ENCODE data around the gene FDCSP. TPM values are rescaled to one million over a fixed set of nuclear protein-coding genes. Genes with fewer than 3 reads are reported as not detected.

FDCSP gene
- total and polyA plus RNA-seq, 9 donors: 18.3 TPM; not detected in 8

GRCh38 chr4:70280567-70280966, 54.6 kb downstream of the FDCSP start:
- no peak for TF ChIP-seq CTCF (IDR thresholded peaks at IDR 0.05)
- TF ChIP-seq EP300 (IDR thresholded peaks at IDR 0.05): no peak
- TF ChIP-seq POLR2A (IDR thresholded peaks at IDR 0.05): no peak
- Histone ChIP-seq H3K36me3 (no peaks in the 10 kb centered on the region), H3K9me3 (no peaks in the 10 kb centered on the region), H3K4me1 (ENCODE audit: insufficient read depth) (no peaks in the 10 kb centered on the region), H3K27me3 (no peaks in the 10 kb centered on the region), H3K4me3 (no peak overlapping the region), H3K27ac (no peak overlapping the region)
- WGBS, 3 donors: 42 to 70% (median 56%) methylated on average over 1 of the region's 1 CpG
- DNase-seq: no peak
- intact Hi-C loops (cut with DNase I): loop anchor here in 1 of 4 donors (1.0 kb wide), 1 partner anchor 40 kb away; no protein-coding TSS in a partner anchor

Other genes starting within 250 kb of the FDCSP start
- gene STATH, start 230.2 kb upstream of the FDCSP start, total RNA-seq: not detected
- not detected for gene STATH, start 230.2 kb upstream of the FDCSP start, polyA plus RNA-seq
- not detected for gene HTN3, start 197.7 kb upstream of the FDCSP start, total RNA-seq
- not detected for gene HTN3, start 197.7 kb upstream of the FDCSP start, polyA plus RNA-seq
- not detected for gene HTN1, start 175.7 kb upstream of the FDCSP start, total RNA-seq
- not detected for gene HTN1, start 175.7 kb upstream of the FDCSP start, polyA plus RNA-seq
- not detected for gene PRR27, start 71.9 kb upstream of the FDCSP start, total RNA-seq
- not detected for gene PRR27, start 71.9 kb upstream of the FDCSP start, polyA plus RNA-seq
- not detected for gene ODAM, start 30.4 kb upstream of the FDCSP start, total RNA-seq
- gene ODAM, start 30.4 kb upstream of the FDCSP start, polyA plus RNA-seq: 1 to 10 TPM in 1 of 2 donors, not detected in 1; 1.8 TPM
- not detected for gene CSN3, start 16.5 kb downstream of the FDCSP start, total RNA-seq
- gene CSN3, start 16.5 kb downstream of the FDCSP start, polyA plus RNA-seq: not detected
- not detected for gene CABS1, start 108.9 kb downstream of the FDCSP start, total RNA-seq
- not detected for gene CABS1, start 108.9 kb downstream of the FDCSP start, polyA plus RNA-seq
- not detected for gene SMR3A, start 134.6 kb downstream of the FDCSP start, total RNA-seq
- not detected for gene SMR3A, start 134.6 kb downstream of the FDCSP start, polyA plus RNA-seq
- gene SMR3B, start 157.0 kb downstream of the FDCSP start, total RNA-seq: under 1 TPM in 1 of 7 donors, not detected in 6; 0.77 TPM
- not detected for gene SMR3B, start 157.0 kb downstream of the FDCSP start, polyA plus RNA-seq
- not detected for gene OPRPN, start 171.8 kb downstream of the FDCSP start, total RNA-seq
- not detected for gene OPRPN, start 171.8 kb downstream of the FDCSP start, polyA plus RNA-seq
- gene MUC7, start 246.1 kb downstream of the FDCSP start, total RNA-seq: not detected
- gene MUC7, start 246.1 kb downstream of the FDCSP start, polyA plus RNA-seq: not detected